ENCODE measurements around the gene CCDC32.

CCDC32 gene

DNA sequence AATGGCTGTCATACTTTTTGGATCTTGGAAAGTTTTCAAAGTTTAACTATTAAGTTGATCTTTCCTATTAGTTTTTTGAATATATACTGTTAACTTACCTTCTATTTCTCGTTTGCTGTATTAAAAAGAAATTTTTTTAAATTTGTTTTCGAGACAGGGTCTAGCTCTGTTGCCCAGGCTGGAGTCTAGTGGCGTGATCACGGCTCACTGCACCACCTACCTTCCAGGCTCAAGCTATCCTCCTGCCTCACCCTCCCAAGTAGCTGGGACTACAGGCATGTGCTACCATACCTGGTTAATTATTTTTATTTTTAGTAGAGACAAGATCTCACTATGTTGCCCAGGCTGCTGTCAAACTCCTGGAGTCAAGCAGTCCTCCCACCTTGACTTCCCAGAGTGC lies 33.8 kb upstream of the CCDC32 start:
- Histone ChIP-seq H3K27ac (replicated peaks) (no peak overlapping the region), H3K27me3 (ENCODE audit: insufficient read depth, poor library complexity, severe bottlenecking) (no peaks in the 10 kb centered on the region), H3K4me3 (replicated peaks; ENCODE audit: insufficient read depth, low read length) (no peak overlapping the region)
- TF ChIP-seq POLR2AphosphoS5 (IDR thresholded peaks at IDR 0.05; ENCODE audit: low read depth) (no peak), SPI1 (IDR thresholded peaks at IDR 0.05; ENCODE audit: borderline replicate concordance, low read depth) (no peak), GABPA (IDR thresholded peaks at IDR 0.05; ENCODE audit: low read depth) (no peak)
- TF ChIP-seq, protein P1, sequence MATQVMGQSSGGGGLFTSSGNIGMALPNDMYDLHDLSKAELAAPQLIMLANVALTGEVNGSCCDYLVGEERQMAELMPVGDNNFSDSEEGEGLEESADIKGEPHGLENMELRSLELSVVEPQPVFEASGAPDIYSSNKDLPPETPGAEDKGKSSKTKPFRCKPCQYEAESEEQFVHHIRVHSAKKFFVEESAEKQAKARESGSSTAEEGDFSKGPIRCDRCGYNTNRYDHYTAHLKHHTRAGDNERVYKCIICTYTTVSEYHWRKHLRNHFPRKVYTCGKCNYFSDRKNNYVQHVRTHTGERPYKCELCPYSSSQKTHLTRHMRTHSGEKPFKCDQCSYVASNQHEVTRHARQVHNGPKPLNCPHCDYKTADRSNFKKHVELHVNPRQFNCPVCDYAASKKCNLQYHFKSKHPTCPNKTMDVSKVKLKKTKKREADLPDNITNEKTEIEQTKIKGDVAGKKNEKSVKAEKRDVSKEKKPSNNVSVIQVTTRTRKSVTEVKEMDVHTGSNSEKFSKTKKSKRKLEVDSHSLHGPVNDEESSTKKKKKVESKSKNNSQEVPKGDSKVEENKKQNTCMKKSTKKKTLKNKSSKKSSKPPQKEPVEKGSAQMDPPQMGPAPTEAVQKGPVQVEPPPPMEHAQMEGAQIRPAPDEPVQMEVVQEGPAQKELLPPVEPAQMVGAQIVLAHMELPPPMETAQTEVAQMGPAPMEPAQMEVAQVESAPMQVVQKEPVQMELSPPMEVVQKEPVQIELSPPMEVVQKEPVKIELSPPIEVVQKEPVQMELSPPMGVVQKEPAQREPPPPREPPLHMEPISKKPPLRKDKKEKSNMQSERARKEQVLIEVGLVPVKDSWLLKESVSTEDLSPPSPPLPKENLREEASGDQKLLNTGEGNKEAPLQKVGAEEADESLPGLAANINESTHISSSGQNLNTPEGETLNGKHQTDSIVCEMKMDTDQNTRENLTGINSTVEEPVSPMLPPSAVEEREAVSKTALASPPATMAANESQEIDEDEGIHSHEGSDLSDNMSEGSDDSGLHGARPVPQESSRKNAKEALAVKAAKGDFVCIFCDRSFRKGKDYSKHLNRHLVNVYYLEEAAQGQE (IDR thresholded peaks at IDR 0.05; ENCODE audit: insufficient replicate concordance, low read depth): no peak
- TF ChIP-seq, protein P2, sequence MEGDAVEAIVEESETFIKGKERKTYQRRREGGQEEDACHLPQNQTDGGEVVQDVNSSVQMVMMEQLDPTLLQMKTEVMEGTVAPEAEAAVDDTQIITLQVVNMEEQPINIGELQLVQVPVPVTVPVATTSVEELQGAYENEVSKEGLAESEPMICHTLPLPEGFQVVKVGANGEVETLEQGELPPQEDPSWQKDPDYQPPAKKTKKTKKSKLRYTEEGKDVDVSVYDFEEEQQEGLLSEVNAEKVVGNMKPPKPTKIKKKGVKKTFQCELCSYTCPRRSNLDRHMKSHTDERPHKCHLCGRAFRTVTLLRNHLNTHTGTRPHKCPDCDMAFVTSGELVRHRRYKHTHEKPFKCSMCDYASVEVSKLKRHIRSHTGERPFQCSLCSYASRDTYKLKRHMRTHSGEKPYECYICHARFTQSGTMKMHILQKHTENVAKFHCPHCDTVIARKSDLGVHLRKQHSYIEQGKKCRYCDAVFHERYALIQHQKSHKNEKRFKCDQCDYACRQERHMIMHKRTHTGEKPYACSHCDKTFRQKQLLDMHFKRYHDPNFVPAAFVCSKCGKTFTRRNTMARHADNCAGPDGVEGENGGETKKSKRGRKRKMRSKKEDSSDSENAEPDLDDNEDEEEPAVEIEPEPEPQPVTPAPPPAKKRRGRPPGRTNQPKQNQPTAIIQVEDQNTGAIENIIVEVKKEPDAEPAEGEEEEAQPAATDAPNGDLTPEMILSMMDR (IDR thresholded peaks at IDR 0.05; ENCODE audit: insufficient read depth, low read length): no peak
- no peak for DNase-seq (ENCODE audit: low read depth in 1 of 2, low spot score in 1 of 2)

DNA sequence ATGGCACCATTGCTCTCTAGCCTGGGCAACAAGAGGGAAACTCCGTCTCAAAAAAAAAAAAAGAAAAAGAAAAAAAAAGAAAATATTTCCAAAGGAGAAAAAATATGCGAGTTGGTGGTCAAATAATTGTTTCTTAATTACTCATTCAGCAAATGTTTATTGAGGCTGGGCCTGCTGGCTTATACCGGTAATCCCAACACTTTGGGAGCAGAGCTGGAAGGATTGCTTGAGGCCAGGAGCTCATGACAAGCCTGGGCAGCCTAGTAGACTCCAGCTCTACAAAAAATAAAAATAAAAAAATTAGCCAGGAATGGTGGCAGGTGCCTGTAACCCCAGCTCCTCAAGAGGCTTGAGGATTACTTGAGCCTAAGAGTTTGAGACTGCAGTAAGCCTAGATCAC lies 33.3 kb upstream of the CCDC32 start:
- TF ChIP-seq, protein P2 (IDR thresholded peaks at IDR 0.05; ENCODE audit: insufficient read depth, low read length): no peak
- TF ChIP-seq POLR2AphosphoS5 (IDR thresholded peaks at IDR 0.05; ENCODE audit: low read depth): no peak
- TF ChIP-seq, protein P1 (IDR thresholded peaks at IDR 0.05; ENCODE audit: insufficient replicate concordance, low read depth): no peak
- TF ChIP-seq SPI1 (IDR thresholded peaks at IDR 0.05; ENCODE audit: borderline replicate concordance, low read depth): no peak
- no peak for TF ChIP-seq GABPA (IDR thresholded peaks at IDR 0.05; ENCODE audit: low read depth)
- Histone ChIP-seq H3K27ac (replicated peaks) (no peak overlapping the region), H3K4me3 (replicated peaks; ENCODE audit: insufficient read depth, low read length) (no peak overlapping the region), H3K27me3 (ENCODE audit: insufficient read depth, poor library complexity, severe bottlenecking) (no peaks in the 10 kb centered on the region)
- no peak for DNase-seq (ENCODE audit: low read depth in 1 of 2, low spot score in 1 of 2)

DNA sequence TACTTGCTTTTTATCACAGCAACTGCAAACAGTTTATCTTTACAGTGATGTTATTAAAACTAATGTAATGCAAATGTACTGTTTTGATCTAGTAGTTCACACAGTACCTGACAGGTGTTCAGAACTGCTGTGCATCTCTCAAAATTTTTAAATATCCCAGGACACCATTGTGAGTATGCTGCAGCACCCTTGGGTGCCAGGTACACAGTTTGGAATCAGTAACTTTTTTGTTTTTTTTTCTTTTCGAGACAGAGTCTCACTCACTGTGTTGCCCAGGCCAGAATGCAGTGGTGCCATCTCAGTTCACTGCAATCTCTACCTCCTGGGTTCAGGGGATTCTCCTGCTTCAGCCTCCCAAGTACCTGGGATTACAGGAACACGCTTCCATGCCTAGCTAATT lies 32.2 kb upstream of the CCDC32 start:
- DNase-seq (ENCODE audit: low read depth in 1 of 2, low spot score in 1 of 2): no peak
- TF ChIP-seq GABPA (IDR thresholded peaks at IDR 0.05; ENCODE audit: low read depth) (no peak), SPI1 (IDR thresholded peaks at IDR 0.05; ENCODE audit: borderline replicate concordance, low read depth) (no peak), POLR2AphosphoS5 (IDR thresholded peaks at IDR 0.05; ENCODE audit: low read depth) (no peak)
- TF ChIP-seq, protein P1 (IDR thresholded peaks at IDR 0.05; ENCODE audit: insufficient replicate concordance, low read depth): no peak
- TF ChIP-seq, protein P2 (IDR thresholded peaks at IDR 0.05; ENCODE audit: insufficient read depth, low read length): no peak
- Histone ChIP-seq H3K27me3 (ENCODE audit: insufficient read depth, poor library complexity, severe bottlenecking) (no peaks in the 10 kb centered on the region), H3K4me3 (replicated peaks; ENCODE audit: insufficient read depth, low read length) (no peak overlapping the region), H3K27ac (replicated peaks) (no peak overlapping the region)

Data from HL-60 (cell line).